ENCODE measurements around the gene SPECC1L. TPM values are rescaled to one million over a fixed set of nuclear protein-coding genes. Genes with fewer than 3 reads are reported as not detected.

Gene SPECC1L
- total and polyA plus RNA-seq, 9 donors: 19.3 to 94.4 (median 66.3) TPM

- no peaks in the 10 kb centered on the region for H3K9me3 ChIP-seq
- no peaks in the 10 kb centered on the region for H3K4me1 ChIP-seq (ENCODE audit: insufficient read depth)
- no peak for DNase-seq
- H3K27ac ChIP-seq: no peak overlapping the region
- no peak overlapping the region for H3K4me3 ChIP-seq
- H3K27me3 ChIP-seq: no peaks in the 10 kb centered on the region
- WGBS, 3 donors: 91 to 95% (median 94%) methylated on average over 8 of the region's 8 CpGs
- H3K36me3 ChIP-seq: no peaks in the 10 kb centered on the region
- intact Hi-C loops (cut with DNase I): no loop called here
- no peak for TF ChIP-seq EP300 (IDR thresholded peaks at IDR 0.05)
- TF ChIP-seq POLR2A (IDR thresholded peaks at IDR 0.05): no peak
- no peak for TF ChIP-seq CTCF (IDR thresholded peaks at IDR 0.05)
These were observed 87.6 kb downstream of the SPECC1L start for GRCh38 chr22:24358105-24358836.

- Histone ChIP-seq H3K27ac (no peak overlapping the region), H3K4me3 (no peak overlapping the region), H3K36me3 (no peaks in the 10 kb centered on the region), H3K27me3 (no peaks in the 10 kb centered on the region), H3K4me1 (ENCODE audit: insufficient read depth) (no peaks in the 10 kb centered on the region), H3K9me3 (no peaks in the 10 kb centered on the region)
- intact Hi-C loops (cut with DNase I): no loop called here
- DNase-seq: no peak
- no peak for TF ChIP-seq EP300 (IDR thresholded peaks at IDR 0.05)
- no peak for TF ChIP-seq CTCF (IDR thresholded peaks at IDR 0.05)
- no peak for TF ChIP-seq POLR2A (IDR thresholded peaks at IDR 0.05)
- 78 to 89% (median 89%) methylated on average over 5 of the region's 5 CpGs for WGBS, 3 donors
These were observed 89.0 kb downstream of the SPECC1L start for GRCh38 chr22:24359452-24360120.

GRCh38 chr22:24361976-24362646 lies 91.5 kb downstream of the SPECC1L start:
- intact Hi-C loops (cut with DNase I): no loop called here
- no peaks in the 10 kb centered on the region for H3K4me1 ChIP-seq (ENCODE audit: insufficient read depth)
- TF ChIP-seq EP300 (IDR thresholded peaks at IDR 0.05) (no peak), CTCF (IDR thresholded peaks at IDR 0.05) (no peak), POLR2A (IDR thresholded peaks at IDR 0.05) (no peak)
- no peak overlapping the region for H3K4me3 ChIP-seq
- DNase-seq: no peak
- 93 to 94% (median 93%) methylated on average over 4 of the region's 4 CpGs for WGBS, 3 donors
- no peaks in the 10 kb centered on the region for H3K27me3 ChIP-seq
- H3K27ac ChIP-seq: no peak overlapping the region
- no peaks in the 10 kb centered on the region for H3K36me3 ChIP-seq
- no peaks in the 10 kb centered on the region for H3K9me3 ChIP-seq

- intact Hi-C loops (cut with DNase I): no loop called here
- TF ChIP-seq POLR2A (IDR thresholded peaks at IDR 0.05): no peak
- no peak for TF ChIP-seq EP300 (IDR thresholded peaks at IDR 0.05)
- TF ChIP-seq CTCF (IDR thresholded peaks at IDR 0.05): no peak
- Histone ChIP-seq H3K27me3 (no peaks in the 10 kb centered on the region), H3K27ac (no peak overlapping the region), H3K4me1 (ENCODE audit: insufficient read depth) (no peaks in the 10 kb centered on the region), H3K36me3 (no peaks in the 10 kb centered on the region), H3K9me3 (no peaks in the 10 kb centered on the region), H3K4me3 (no peak overlapping the region)
- no peak for DNase-seq
- 91 to 92% (median 91%) methylated on average over 3 of the region's 3 CpGs for WGBS, 3 donors
These were observed 92.6 kb downstream of the SPECC1L start for GRCh38 chr22:24363243-24363642.
